Fibroblast of the aortic adventitia (primary cell): ENCODE results near the gene GINS2. TPM values are rescaled to one million over a fixed set of nuclear protein-coding genes. Genes with fewer than 3 reads are reported as not detected.

Source experiments
- DNase-seq: peaks from one replicate; pipeline ENCODE4 v3.0.0-alpha.2; 2010; ENCODE audit warnings: low read depth
- H3K4me3 ChIP-seq: 2 replicates; pipeline ENCODE4 v1.5.1; 2011; ENCODE audit warnings: low read depth, mild to moderate bottlenecking, control low read depth, low read length, moderate library complexity
- CTCF ChIP-seq: IDR thresholded peaks from 2 replicates; pipeline ENCODE4 v1.5.1; 2011; ENCODE audit warnings: mild to moderate bottlenecking, low read length, control low read depth, inconsistent platforms; ENCODE audit not compliant: insufficient read depth
- total RNA-seq: library from RNA; depleted of rRNA; stranded (reverse); fragments of >200 nt; gene quantifications from 2 replicates; pipeline ENCODE4 v1.2.3, GENCODE V29; 2012; ENCODE audit warnings: low replicate concordance

GINS2 gene
- total RNA-seq, 1 donor: 19.1 TPM

GRCh38 chr16:85733155-85733838 is 44.5 kb upstream of the GINS2 start:
- TF ChIP-seq CTCF: no peak
- no peak overlapping the region for H3K4me3 ChIP-seq
- DNase-seq: peak; percentile 23

- H3K4me3 ChIP-seq: no peak overlapping the region
- no peak for TF ChIP-seq CTCF
- DNase-seq: no peak
These were observed 42.4 kb upstream of the GINS2 start for GRCh38 chr16:85731179-85731578.

- H3K4me3 ChIP-seq: no peak overlapping the region
- TF ChIP-seq CTCF: no peak
- no peak for DNase-seq
These were observed 41.4 kb upstream of the GINS2 start for GRCh38 chr16:85730186-85730465.

GRCh38 chr16:85729452-85730185 is 40.9 kb upstream of the GINS2 start:
- DNase-seq: no peak
- no peak for TF ChIP-seq CTCF
- no peak overlapping the region for H3K4me3 ChIP-seq

GRCh38 chr16:85728879-85729278 is 40.1 kb upstream of the GINS2 start:
- DNase-seq: no peak
- H3K4me3 ChIP-seq: no peak overlapping the region
- TF ChIP-seq CTCF: no peak

- DNase-seq: no peak
- no peak for TF ChIP-seq CTCF
- no peak overlapping the region for H3K4me3 ChIP-seq
These were observed 36.2 kb upstream of the GINS2 start for GRCh38 chr16:85724936-85725335.
